Cerebellar nuclear complex (tissue), 1 donor: Measurements from ENCODE around the gene EVPL.
"Not testable (repeated sequence)": the region's sequence is repeated elsewhere in the genome, so short reads cannot be mapped to it uniquely, and the experiment has no call there.

Experiments used
- DNase-seq, 2 experiments: peaks; one replicate each; lab custom pipeline; 2025; lab: John Stamatoyannopoulos, UW

EVPL gene

GRCh38 chr17:76027159-76027839 is at the start of gene EVPL:
Gene EVPL, minus strand, starts transcription at chr17:76027306. Its CDS starts 108 bp downstream, at chr17:76027198.
- DNase-seq: no peak

- no peak for DNase-seq
These were observed 49.1 kb upstream of the EVPL start for GRCh38 chr17:76076146-76076764.

- DNase-seq: no peak
These were observed 48.4 kb upstream of the EVPL start for GRCh38 chr17:76075364-76076145.

- no peak for DNase-seq
These were observed 47.6 kb upstream of the EVPL start, which contains the start of gene GALR2 for GRCh38 chr17:76074390-76075363. Gene GALR2, plus strand, starts transcription at chr17:76074781. Its CDS starts 103 bp downstream, at chr17:76074884.

- peak; percentile 72 to 74 for DNase-seq
These were observed 45.2 kb upstream of the EVPL start, which contains the start of gene SRP68 for GRCh38 chr17:76072148-76072858. Gene SRP68, minus strand, starts transcription at chr17:76072517. Its CDS starts 26 bp downstream, at chr17:76072491.

- no peak for DNase-seq
These were observed 44.5 kb upstream of the EVPL start for GRCh38 chr17:76071531-76072147.

- DNase-seq: no peak
These were observed 38.7 kb upstream of the EVPL start for GRCh38 chr17:76065775-76066174.

GRCh38 chr17:76063875-76064546 is 36.9 kb upstream of the EVPL start:
- DNase-seq: no peak

GRCh38 chr17:76058264-76058663 is 31.2 kb upstream of the EVPL start:
- not testable (repeated sequence) for DNase-seq

GRCh38 chr17:76056882-76057281 is 29.8 kb upstream of the EVPL start:
- DNase-seq: no peak

- no peak for DNase-seq
These were observed 27.0 kb upstream of the EVPL start for GRCh38 chr17:76054112-76054476.

- DNase-seq: no peak
These were observed 26.4 kb upstream of the EVPL start for GRCh38 chr17:76053246-76054111.

GRCh38 chr17:76051561-76051960 is 24.5 kb upstream of the EVPL start:
- no peak for DNase-seq

GRCh38 chr17:76050538-76051467 is 23.7 kb upstream of the EVPL start:
- DNase-seq: no peak

GRCh38 chr17:76049836-76050537 is 22.9 kb upstream of the EVPL start:
- DNase-seq: no peak

- no peak for DNase-seq
These were observed 22.1 kb upstream of the EVPL start for GRCh38 chr17:76049239-76049638.

GRCh38 chr17:76048711-76049110 is 21.6 kb upstream of the EVPL start:
- no peak for DNase-seq
